ENCODE data around the gene PAIP2B. TPM values are rescaled to one million over a fixed set of nuclear protein-coding genes. Genes with fewer than 3 reads are reported as not detected.

Gene PAIP2B
- total and polyA plus RNA-seq, 10 of the 15 experiments (the other 5 are each of a cell fraction or from before 2014, with no cell fraction given), result 0.06 to 0.79 (median 0.32) TPM

GRCh38 chr2:71187589-71187988 lies 39.3 kb downstream of the PAIP2B start:
- Histone ChIP-seq H3K4me2 (ENCODE audit: control insufficient read depth, insufficient read depth) (no peak overlapping the region), H2AFZ (ENCODE audit: control insufficient read depth, low read depth, low read length) (no peak overlapping the region), H3K79me2 (ENCODE audit: control insufficient read depth, insufficient read depth, low read length) (no peaks in the 10 kb centered on the region), H4K20me1 (ENCODE audit: control insufficient read depth, insufficient read depth) (no peaks in the 10 kb centered on the region), H3K4me1 (ENCODE audit: control insufficient read depth, insufficient read depth, low read length) (no peaks in the 10 kb centered on the region), H3K9me3 (replicated peaks; ENCODE audit: control insufficient read depth, insufficient read depth, low read length) (no peaks in the 10 kb centered on the region), H3K36me3 (ENCODE audit: control insufficient read depth in 2 of 2, insufficient read depth in 2 of 2, low read length in 1 of 2) (no peaks in the 10 kb centered on the region), H3K27ac (ENCODE audit: control insufficient read depth, insufficient read depth) (no peak overlapping the region), H3K9ac (ENCODE audit: control insufficient read depth, insufficient read depth, low read length) (no peak overlapping the region), H3K27me3 (replicated peaks in 1 of 2; ENCODE audit: control insufficient read depth in 2 of 2, insufficient read depth in 2 of 2, low read length in 1 of 2) (no peaks in the 10 kb centered on the region), H3K4me3 (no peak overlapping the region)
- CTCF ChIA-PET, result no interaction called here
- RAD21 ChIA-PET (ENCODE audit: unreplicated experiment), result no interaction called here
- DNase-seq (ENCODE audit: low read depth, low spot score) (no peak), ATAC-seq (no peak), FAIRE-seq (no peak)
- POLR2A ChIA-PET, result interaction anchor here (0.6 kb wide), 1 partner anchor 1623 kb away, joined by 3 read pairs; no protein-coding TSS in a partner anchor
- intact Hi-C loops (cut with micrococcal nuclease; ENCODE audit: unreplicated experiment) (no loop called here), in situ Hi-C loops (cut with MboI) (no loop called here)
- TF ChIP-seq BHLHE40 (IDR thresholded peaks at IDR 0.05; ENCODE audit: borderline replicate concordance in 1 of 2, low read depth in 2 of 2, low read length in 1 of 2), result no peak
- TF ChIP-seq POLR2A (IDR thresholded peaks at IDR 0.05; ENCODE audit: low read depth, low read length), result no peak
- TF ChIP-seq ZBTB40 (IDR thresholded peaks at IDR 0.05; ENCODE audit: borderline replicate concordance), result no peak
- no TSS peak for BruUV-seq (replicated peaks)
- WGBS (ENCODE audit: insufficient coverage, insufficient replicate concordance, low lambda C conversion rate, missing lambda C conversion rate), result 3% methylated on average over 2 of the region's 2 CpGs
- SMC1A ChIA-PET (ENCODE audit: uncharacterized antibody, unreplicated experiment), result no interaction called here

- Histone ChIP-seq H3K4me1 (ENCODE audit: control insufficient read depth, insufficient read depth, low read length) (no peaks in the 10 kb centered on the region), H3K9me3 (replicated peaks; ENCODE audit: control insufficient read depth, insufficient read depth, low read length) (no peaks in the 10 kb centered on the region), H4K20me1 (ENCODE audit: control insufficient read depth, insufficient read depth) (no peaks in the 10 kb centered on the region), H3K4me2 (ENCODE audit: control insufficient read depth, insufficient read depth) (no peak overlapping the region), H3K27me3 (replicated peaks in 1 of 2; ENCODE audit: control insufficient read depth in 2 of 2, insufficient read depth in 2 of 2, low read length in 1 of 2) (no peaks in the 10 kb centered on the region), H3K36me3 (ENCODE audit: control insufficient read depth in 2 of 2, insufficient read depth in 2 of 2, low read length in 1 of 2) (no peaks in the 10 kb centered on the region), H3K27ac (ENCODE audit: control insufficient read depth, insufficient read depth) (no peak overlapping the region), H3K79me2 (ENCODE audit: control insufficient read depth, insufficient read depth, low read length) (no peaks in the 10 kb centered on the region), H3K4me3 (no peak overlapping the region), H2AFZ (ENCODE audit: control insufficient read depth, low read depth, low read length) (no peak overlapping the region), H3K9ac (ENCODE audit: control insufficient read depth, insufficient read depth, low read length) (no peak overlapping the region)
- CTCF ChIA-PET, result no interaction called here
- DNase-seq (ENCODE audit: low read depth, low spot score) (no peak), FAIRE-seq (no peak), ATAC-seq (no peak)
- RAD21 ChIA-PET (ENCODE audit: unreplicated experiment), result no interaction called here
- no TSS peak for BruUV-seq (replicated peaks)
- SMC1A ChIA-PET (ENCODE audit: uncharacterized antibody, unreplicated experiment), result interaction anchor here (1.4 to 1.6 kb wide), 2 partner anchors 86 to 137 kb away, joined by 3 to 4 read pairs; no protein-coding TSS in a partner anchor
- in situ Hi-C loops (cut with MboI) (no loop called here), intact Hi-C loops (cut with micrococcal nuclease; ENCODE audit: unreplicated experiment) (no loop called here)
- WGBS (ENCODE audit: insufficient coverage, insufficient replicate concordance, low lambda C conversion rate, missing lambda C conversion rate), result 0% methylated on average over 1 of the region's 1 CpG
- POLR2A ChIA-PET, result no interaction called here
- no peak for TF ChIP-seq CHD2 (IDR thresholded peaks at IDR 0.05; ENCODE audit: borderline replicate concordance, low read depth, low read length)
- no peak for TF ChIP-seq ESRRA (IDR thresholded peaks at IDR 0.05; ENCODE audit: low read length)
- no peak for TF ChIP-seq TARDBP (IDR thresholded peaks at IDR 0.05; ENCODE audit: borderline replicate concordance)
- TF ChIP-seq MAX (IDR thresholded peaks at IDR 0.05; ENCODE audit: low read depth, low read length), result no peak
- no peak for TF ChIP-seq FOS (IDR thresholded peaks at IDR 0.05; ENCODE audit: borderline replicate concordance, extremely low read depth, insufficient read length)
- no peak for TF ChIP-seq SMAD1 (IDR thresholded peaks at IDR 0.05; ENCODE audit: low read depth, partially characterized antibody)
- TF ChIP-seq RCOR1 (conservative IDR thresholded peaks at IDR 0.05; ENCODE audit: low read depth, low read length), result no peak
- TF ChIP-seq BCL11A (IDR thresholded peaks at IDR 0.05; ENCODE audit: low read depth, low read length), result no peak
- TF ChIP-seq HSF1 (IDR thresholded peaks at IDR 0.05; ENCODE audit: low read depth, low read length), result no peak
- no peak for TF ChIP-seq GATAD2B (conservative IDR thresholded peaks at IDR 0.05; ENCODE audit: low read depth)
These were observed 39.9 kb downstream of the PAIP2B start for GRCh38 chr2:71186973-71187372.
